ENCODE measurements around the gene FAM219A. TPM values are rescaled to one million over a fixed set of nuclear protein-coding genes. Genes with fewer than 3 reads are reported as not detected.
"Not testable (repeated sequence)": the region's sequence is repeated elsewhere in the genome, so short reads cannot be mapped to it uniquely, and the experiment has no call there.

FAM219A gene
- total RNA-seq, 4 donors from 2014 or later = 12.6 to 19.7 (median 13.5) TPM

DNA sequence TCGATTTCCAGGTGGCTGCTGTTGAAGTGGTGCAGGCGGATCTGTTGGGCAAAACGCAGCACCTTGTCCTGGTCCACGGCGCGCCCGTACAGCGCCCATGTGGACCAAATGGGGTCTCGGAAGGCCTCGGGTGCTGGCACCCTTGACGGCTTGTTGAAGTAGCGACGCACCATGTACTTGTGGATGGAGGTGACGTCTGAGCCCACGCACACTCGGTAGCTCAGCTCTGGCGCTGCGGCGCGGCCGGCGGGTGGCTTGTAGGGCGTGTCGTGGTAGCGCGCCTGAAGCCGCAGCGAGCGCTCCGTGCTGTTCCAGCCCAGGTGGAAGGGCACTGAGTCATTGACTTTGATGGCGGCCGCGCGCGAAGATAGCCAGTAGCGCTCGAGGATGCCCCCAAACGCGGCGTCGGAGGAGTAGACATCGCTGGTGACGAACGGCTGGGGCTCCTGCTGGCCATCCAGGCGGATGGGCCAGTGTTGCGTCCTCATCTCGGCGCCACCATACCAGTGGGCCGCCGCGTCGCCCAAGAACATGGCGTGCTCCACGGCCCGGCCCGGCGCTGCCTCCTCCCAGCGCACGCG is 86.4 kb downstream of the FAM219A start:
- DNase-seq (ENCODE audit: low spot score in 2 of 2) = no peak
- TF ChIP-seq, protein P1, sequence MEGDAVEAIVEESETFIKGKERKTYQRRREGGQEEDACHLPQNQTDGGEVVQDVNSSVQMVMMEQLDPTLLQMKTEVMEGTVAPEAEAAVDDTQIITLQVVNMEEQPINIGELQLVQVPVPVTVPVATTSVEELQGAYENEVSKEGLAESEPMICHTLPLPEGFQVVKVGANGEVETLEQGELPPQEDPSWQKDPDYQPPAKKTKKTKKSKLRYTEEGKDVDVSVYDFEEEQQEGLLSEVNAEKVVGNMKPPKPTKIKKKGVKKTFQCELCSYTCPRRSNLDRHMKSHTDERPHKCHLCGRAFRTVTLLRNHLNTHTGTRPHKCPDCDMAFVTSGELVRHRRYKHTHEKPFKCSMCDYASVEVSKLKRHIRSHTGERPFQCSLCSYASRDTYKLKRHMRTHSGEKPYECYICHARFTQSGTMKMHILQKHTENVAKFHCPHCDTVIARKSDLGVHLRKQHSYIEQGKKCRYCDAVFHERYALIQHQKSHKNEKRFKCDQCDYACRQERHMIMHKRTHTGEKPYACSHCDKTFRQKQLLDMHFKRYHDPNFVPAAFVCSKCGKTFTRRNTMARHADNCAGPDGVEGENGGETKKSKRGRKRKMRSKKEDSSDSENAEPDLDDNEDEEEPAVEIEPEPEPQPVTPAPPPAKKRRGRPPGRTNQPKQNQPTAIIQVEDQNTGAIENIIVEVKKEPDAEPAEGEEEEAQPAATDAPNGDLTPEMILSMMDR (IDR thresholded peaks at IDR 0.05) = no peak
- no peak overlapping the region for H3K4me3 ChIP-seq (ENCODE audit: low read depth, poor library complexity, severe bottlenecking)
- 76 to 78% methylated on average over 49 to 55 of the region's 60 CpGs for WGBS, 2 donors
- intact Hi-C loops (cut with DNase I; ENCODE audit: low total_unique reads) = loop anchor here (10.0 kb wide), 1 partner anchor 247 kb away; the partner anchor contains the start of gene DCAF12

DNA sequence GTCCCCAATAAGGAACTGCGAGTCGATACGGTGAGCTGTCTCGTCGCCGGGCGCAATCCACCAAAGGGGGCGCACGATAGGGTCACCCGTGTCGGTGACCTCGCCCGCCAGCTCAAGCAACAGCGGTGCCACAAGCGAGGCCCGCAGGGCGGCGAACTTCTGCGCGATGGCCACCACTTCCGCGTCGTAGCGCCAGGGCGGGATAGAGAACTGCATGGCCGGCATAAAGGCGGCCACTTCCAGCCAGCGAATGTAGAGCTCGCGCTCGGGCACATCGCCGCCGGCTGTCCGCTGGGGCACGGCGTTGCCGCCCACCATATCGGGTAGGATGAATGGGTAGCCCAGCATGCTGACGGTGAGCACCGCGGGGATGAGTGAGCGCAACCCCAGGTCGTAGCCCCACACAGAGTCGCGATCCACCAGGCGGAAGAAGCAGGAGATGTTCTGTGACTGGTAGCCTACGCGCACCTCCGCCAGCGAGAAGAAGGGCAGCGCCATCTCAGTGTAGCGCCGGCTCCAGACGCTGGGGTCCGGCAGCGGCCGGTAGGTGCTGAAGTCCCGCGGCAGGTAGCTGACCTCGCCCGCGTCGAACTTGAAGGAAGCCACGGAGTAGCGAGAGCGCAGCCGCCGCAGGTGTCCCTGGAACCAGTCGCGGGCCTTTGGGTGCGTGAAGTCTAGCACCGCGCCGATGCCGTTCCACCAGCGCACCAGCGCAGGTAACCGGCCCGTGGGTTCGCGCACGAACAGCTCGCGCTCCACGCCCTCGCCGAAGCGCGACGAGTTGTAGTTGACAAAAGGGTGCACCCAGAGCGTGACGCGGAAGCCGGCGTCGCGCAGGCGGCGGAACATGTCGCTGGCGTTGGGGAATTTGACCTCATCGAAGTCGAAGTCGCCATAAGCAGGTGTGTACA is 87.1 kb downstream of the FAM219A start:
- 49 to 60% methylated on average over 47 to 94 of the region's 105 CpGs for WGBS, 2 donors
- no peak for DNase-seq (ENCODE audit: low spot score in 2 of 2)

DNA sequence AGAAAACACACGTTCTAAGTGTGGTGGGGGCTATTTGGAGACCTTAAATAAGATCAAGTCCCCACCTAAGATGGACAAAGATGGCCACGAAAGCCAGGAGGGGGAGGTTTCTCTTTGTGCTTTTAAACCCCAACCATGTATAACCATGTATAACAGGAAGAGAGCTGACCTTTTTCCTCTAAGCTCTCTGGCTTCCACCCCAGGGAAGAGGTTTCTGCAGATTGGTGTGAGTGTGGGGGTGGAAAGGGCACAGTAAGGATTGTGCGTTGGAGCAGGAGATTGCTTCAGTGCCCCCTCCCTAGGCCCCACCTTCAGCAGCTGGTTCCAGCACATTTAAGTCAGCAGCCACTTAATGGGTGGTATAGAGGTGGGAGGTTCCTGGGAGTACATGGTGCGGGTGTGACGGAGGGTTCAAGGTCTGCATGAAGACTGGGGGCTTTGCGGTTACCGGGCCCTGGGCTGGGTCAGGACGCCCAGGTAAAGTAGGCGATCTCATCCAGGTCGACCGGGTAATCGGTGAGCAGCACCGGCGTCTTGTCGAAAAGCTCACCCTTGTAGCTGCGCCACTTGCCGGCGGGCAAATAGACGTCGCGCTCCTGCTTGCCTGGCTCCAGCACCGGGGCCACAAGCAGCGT is 87.9 kb downstream of the FAM219A start:
- no peak overlapping the region for H3K4me3 ChIP-seq (ENCODE audit: low read depth, poor library complexity, severe bottlenecking)
- intact Hi-C loops (cut with DNase I; ENCODE audit: low total_unique reads) = loop anchor here (10.0 kb wide), 1 partner anchor 246 kb away; the partner anchor contains the start of gene DCAF12

More for the DNA sequence above, 87.1 kb downstream of the FAM219A start:
- intact Hi-C loops (cut with DNase I; ENCODE audit: low total_unique reads) = loop anchor here (10.0 kb wide), 1 partner anchor 246 kb away; the partner anchor contains the start of gene DCAF12
- no peak overlapping the region for H3K4me3 ChIP-seq (ENCODE audit: low read depth, poor library complexity, severe bottlenecking)
- TF ChIP-seq POLR2A (IDR thresholded peaks at IDR 0.05) = no peak
- TF ChIP-seq, protein P1 (IDR thresholded peaks at IDR 0.05) = no peak

DNA sequence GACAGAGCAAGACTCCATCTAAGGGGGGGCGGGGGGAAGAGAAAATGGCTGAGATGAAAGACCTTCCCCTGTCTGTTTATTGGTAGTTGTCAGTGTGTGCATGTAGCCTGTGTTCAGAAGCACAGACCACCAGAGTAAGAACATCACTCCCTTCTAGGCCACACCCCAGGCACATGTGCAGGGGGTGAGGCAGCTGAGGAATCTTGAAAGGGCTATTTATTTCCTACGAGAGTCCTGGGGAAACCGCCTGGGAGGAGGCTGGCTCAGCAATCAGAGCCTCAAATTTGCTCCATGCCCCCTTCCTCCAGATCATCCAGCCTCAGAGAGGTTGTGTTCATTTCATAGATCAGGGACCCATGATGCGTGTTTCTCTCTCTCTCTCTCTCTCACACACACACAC is 88.7 kb downstream of the FAM219A start:
- WGBS, 2 donors = 88 to 93% methylated on average over 4 of the region's 4 CpGs
- intact Hi-C loops (cut with DNase I; ENCODE audit: low total_unique reads) = loop anchor here (10.0 kb wide), 1 partner anchor 245 kb away; the partner anchor contains the start of gene DCAF12
- DNase-seq (ENCODE audit: low spot score in 2 of 2) = no peak
- TF ChIP-seq POLR2A (IDR thresholded peaks at IDR 0.05) = no peak
- TF ChIP-seq, protein P1 (IDR thresholded peaks at IDR 0.05) = no peak
- no peak overlapping the region for H3K4me3 ChIP-seq (ENCODE audit: low read depth, poor library complexity, severe bottlenecking)

More for the DNA sequence above, 87.9 kb downstream of the FAM219A start:
- no peak for DNase-seq (ENCODE audit: low spot score in 2 of 2)
- no peak for TF ChIP-seq POLR2A (IDR thresholded peaks at IDR 0.05)
- TF ChIP-seq, protein P1 (IDR thresholded peaks at IDR 0.05) = no peak
- WGBS, 2 donors = 52 to 63% methylated on average over 22 to 23 of the region's 23 CpGs

DNA sequence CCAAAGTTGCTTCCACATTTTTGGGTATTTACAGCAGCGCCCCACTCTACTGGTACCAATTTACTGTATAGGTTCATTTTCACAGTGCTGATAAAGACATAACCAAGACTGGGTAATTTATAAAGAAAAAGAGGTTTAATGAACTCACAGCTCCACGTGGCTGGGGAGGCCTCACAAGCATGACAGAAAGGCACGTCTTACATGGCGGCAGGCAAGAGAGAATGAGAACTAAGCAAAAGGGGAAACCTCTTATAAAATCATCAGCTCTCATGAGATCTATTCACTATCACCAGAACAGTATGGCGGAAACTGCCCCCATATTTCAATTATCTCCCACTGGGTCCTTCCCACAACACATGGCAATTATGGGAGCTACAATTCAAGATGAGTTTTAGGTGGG is 89.6 kb downstream of the FAM219A start:
- 96 to 97% methylated on average over 5 of the region's 5 CpGs for WGBS, 2 donors
- H3K4me3 ChIP-seq (ENCODE audit: low read depth, poor library complexity, severe bottlenecking); DNase-seq (ENCODE audit: low spot score in 2 of 2); intact Hi-C loops (cut with DNase I; ENCODE audit: low total_unique reads): not testable (repeated sequence)

DNA sequence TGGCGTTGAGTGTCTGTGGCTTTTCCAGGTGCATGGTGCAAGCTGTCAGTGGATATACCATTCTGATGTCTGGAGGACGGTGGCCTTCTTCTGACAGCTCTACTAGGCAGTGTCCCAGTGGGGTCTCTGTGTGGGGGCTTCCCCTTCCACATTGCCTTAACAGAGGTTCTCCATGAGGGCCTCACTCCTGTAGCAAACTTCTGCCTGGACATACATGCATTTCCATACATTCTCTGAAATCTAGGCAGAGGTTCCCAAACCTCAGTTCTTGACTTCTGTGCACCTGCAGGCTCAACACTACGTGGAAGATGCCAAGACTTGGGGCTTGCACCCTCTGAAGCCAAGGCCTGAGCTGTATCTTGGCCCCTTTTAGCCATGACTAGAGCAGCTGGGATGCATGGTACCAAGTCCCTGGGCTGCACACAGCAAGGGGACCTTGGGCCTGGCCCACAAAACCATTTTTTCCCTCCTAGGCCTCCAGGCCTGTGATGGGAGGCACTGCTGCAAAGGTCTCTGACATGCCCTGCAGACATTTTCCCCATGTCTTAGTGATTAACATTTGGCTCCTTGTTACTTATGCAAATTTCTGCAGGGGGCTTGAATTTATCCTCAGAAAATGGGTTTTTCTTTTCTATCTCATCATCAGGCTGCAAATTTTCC is 90.5 kb downstream of the FAM219A start:
- peak in 1 of 2 donors; percentile 56 for DNase-seq (ENCODE audit: low spot score in 2 of 2)
- WGBS, 2 donors = 92 to 97% methylated on average over 2 to 3 of the region's 3 CpGs

More for the DNA sequence above, 90.5 kb downstream of the FAM219A start:
- H3K4me3 ChIP-seq (ENCODE audit: low read depth, poor library complexity, severe bottlenecking); intact Hi-C loops (cut with DNase I; ENCODE audit: low total_unique reads): not testable (repeated sequence)

Measured in lower leg skin (tissue), 4 donors.